ENCODE measurements around the gene GPR78. TPM values are rescaled to one million over a fixed set of nuclear protein-coding genes. Genes with fewer than 3 reads are reported as not detected.

Gene GPR78
- total and polyA plus RNA-seq, 8 donors = 0.31 to 2.3 (median 0.55) TPM; not detected in 5

DNA sequence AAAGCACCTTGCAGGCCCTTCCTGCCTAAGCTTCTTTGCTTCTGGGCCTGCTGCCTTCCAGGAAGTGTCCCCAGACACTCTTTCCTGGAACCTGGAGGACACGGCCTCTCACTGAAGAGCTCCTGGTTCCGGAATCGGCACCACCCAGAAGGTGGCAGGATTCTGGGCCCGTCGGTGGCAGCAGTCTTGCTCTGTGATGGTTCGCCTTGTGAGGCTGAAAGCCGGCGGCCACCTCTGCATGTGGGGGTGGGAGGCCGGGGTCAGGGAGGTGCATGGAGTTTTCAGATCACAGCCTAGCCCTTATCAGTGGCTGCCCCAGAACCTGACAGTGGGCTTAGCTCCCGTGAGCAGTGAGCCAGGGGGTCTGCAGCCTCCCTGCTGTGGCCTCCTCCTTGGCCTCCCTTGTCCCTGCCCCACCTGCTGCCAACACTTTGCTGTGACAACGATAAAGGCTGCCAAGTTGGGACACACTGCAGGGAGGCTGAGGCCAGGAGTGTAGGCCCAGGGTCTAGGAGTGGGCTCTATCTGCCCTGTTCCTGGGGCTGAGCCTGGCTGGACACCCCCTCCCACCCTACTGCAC lies 30.8 kb upstream of the GPR78 start:
- 66 to 86% (median 73%) methylated on average over 10 to 11 of the region's 11 CpGs for WGBS, 5 donors
- TF ChIP-seq, protein P1, sequence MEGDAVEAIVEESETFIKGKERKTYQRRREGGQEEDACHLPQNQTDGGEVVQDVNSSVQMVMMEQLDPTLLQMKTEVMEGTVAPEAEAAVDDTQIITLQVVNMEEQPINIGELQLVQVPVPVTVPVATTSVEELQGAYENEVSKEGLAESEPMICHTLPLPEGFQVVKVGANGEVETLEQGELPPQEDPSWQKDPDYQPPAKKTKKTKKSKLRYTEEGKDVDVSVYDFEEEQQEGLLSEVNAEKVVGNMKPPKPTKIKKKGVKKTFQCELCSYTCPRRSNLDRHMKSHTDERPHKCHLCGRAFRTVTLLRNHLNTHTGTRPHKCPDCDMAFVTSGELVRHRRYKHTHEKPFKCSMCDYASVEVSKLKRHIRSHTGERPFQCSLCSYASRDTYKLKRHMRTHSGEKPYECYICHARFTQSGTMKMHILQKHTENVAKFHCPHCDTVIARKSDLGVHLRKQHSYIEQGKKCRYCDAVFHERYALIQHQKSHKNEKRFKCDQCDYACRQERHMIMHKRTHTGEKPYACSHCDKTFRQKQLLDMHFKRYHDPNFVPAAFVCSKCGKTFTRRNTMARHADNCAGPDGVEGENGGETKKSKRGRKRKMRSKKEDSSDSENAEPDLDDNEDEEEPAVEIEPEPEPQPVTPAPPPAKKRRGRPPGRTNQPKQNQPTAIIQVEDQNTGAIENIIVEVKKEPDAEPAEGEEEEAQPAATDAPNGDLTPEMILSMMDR (IDR thresholded peaks at IDR 0.05) = no peak
- TF ChIP-seq EP300 (IDR thresholded peaks at IDR 0.05) (no peak), POLR2AphosphoS5 (IDR thresholded peaks at IDR 0.05) (no peak), POLR2A (IDR thresholded peaks at IDR 0.05) (no peak)
- Histone ChIP-seq H3K27me3 (peaks cover 0 to 13% (median 3%) of the 10 kb centered on the region in 3 donors), H3K27ac (no peak overlapping the region), H3K9me3 (no peaks in the 10 kb centered on the region), H3K4me3 (no peak overlapping the region), H3K36me3 (no peaks in the 10 kb centered on the region), H3K4me1 (peaks cover 0 to 5% (median 0%) of the 10 kb centered on the region in 4 donors)
- intact Hi-C loops (cut with DNase I; ENCODE audit: low total_unique reads) = loop anchor here (5.0 kb wide), 1 partner anchor 77 kb away; no protein-coding TSS in a partner anchor
- no peak for DNase-seq

DNA sequence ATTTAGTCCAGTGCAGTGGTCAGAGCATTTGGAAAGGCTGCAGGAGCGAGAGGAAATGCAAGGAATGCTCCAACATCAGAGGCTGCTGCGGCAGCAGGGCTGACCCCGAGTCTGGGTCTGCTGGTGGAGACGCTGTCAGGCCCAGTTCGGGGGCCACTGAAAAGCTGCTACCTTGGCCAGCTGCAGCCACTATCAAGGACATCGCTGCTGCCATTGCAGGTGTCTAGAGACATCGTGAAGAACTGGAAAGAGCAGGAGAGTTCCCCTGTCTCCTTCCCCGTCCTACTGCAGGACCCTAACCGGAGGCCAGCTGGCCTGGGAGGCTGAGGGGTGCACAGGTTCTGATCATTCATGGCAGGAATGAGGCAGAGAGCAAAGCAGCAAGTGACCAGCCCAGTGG lies 29.5 kb upstream of the GPR78 start:
- Histone ChIP-seq H3K27me3 (peaks cover 0 to under 1% (median 0%) of the 10 kb centered on the region in 3 donors), H3K27ac (no peak overlapping the region), H3K4me3 (no peak overlapping the region), H3K9me3 (no peaks in the 10 kb centered on the region), H3K4me1 (peaks cover 0 to 2% (median 0%) of the 10 kb centered on the region in 4 donors), H3K36me3 (no peaks in the 10 kb centered on the region)
- WGBS, 5 donors = 73 to 87% (median 85%) methylated on average over 8 to 9 of the region's 9 CpGs
- intact Hi-C loops (cut with DNase I; ENCODE audit: low total_unique reads) = no loop called here
- TF ChIP-seq POLR2A (IDR thresholded peaks at IDR 0.05) (no peak), POLR2AphosphoS5 (IDR thresholded peaks at IDR 0.05) (no peak), EP300 (IDR thresholded peaks at IDR 0.05) (no peak)
- TF ChIP-seq, protein P1 (IDR thresholded peaks at IDR 0.05) = no peak
- no peak for DNase-seq

DNA sequence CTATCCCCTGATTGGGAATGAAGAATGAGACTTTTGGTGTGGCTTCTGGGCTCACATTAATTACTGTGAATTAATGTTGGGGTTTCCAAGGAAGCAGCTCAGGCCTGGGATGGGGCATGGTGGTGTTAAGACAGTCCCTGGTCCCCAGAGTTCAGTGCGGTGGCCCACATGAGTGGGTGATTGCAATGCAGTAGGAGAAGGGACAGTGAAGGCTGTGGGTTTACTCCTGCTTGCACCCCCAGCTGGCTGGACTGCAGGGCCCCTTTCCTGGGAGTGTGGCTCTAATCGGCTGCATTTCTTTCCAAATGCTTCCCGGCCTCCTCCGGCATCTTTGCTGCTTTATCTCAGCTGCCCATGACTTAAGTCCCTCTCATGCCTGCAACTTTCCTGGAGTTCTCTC lies 28.2 kb upstream of the GPR78 start:
- Histone ChIP-seq H3K27me3 (no peaks in the 10 kb centered on the region), H3K36me3 (no peaks in the 10 kb centered on the region), H3K4me1 (no peaks in the 10 kb centered on the region), H3K27ac (no peak overlapping the region), H3K4me3 (no peak overlapping the region), H3K9me3 (no peaks in the 10 kb centered on the region)
- DNase-seq = no peak
- TF ChIP-seq POLR2A (IDR thresholded peaks at IDR 0.05) (no peak), POLR2AphosphoS5 (IDR thresholded peaks at IDR 0.05) (no peak), EP300 (IDR thresholded peaks at IDR 0.05) (no peak)
- TF ChIP-seq, protein P1 (IDR thresholded peaks at IDR 0.05) = no peak
- intact Hi-C loops (cut with DNase I; ENCODE audit: low total_unique reads) = no loop called here
- WGBS, 5 donors = 82 to 94% (median 90%) methylated on average over 4 of the region's 4 CpGs

DNA sequence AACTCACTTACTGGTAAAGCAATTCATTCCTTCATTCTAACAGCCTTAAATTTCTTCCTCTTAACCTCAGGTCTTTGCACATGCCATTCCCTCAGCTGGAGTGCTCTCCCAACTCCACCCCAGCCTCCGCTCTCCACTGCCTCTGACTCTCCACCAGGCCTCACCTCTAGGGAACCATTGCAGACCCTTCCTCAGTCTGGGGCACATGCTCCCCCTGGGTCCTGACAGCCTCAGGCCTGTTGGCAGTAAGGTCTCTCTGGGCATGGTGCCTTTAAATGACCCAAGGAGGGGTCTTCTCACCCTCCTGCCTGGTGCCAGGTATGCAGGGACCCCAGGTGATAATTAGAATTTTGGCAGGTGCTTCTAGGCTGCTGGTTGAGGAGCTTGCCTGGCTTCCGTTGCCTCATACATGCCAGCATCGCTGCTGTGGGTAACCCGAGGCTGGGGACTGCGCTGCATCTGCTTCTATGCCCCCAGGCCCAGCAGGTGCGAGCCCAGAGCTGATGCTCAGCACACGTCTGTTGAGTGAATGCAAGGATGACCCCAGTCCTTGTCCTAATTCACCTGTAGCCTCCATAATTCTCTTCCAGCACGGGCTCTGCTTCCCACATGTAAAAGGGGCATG lies 27.5 kb upstream of the GPR78 start:
- Histone ChIP-seq H3K4me1 (no peaks in the 10 kb centered on the region), H3K4me3 (no peak overlapping the region), H3K9me3 (no peaks in the 10 kb centered on the region), H3K27me3 (peaks cover 0 to 6% (median 0%) of the 10 kb centered on the region in 3 donors), H3K36me3 (no peaks in the 10 kb centered on the region), H3K27ac (no peak overlapping the region)
- intact Hi-C loops (cut with DNase I; ENCODE audit: low total_unique reads) = no loop called here
- DNase-seq = no peak
- TF ChIP-seq, protein P1 (IDR thresholded peaks at IDR 0.05) = no peak
- TF ChIP-seq POLR2AphosphoS5 (IDR thresholded peaks at IDR 0.05) (no peak), POLR2A (IDR thresholded peaks at IDR 0.05) (no peak), EP300 (IDR thresholded peaks at IDR 0.05) (no peak)
- WGBS, 5 donors = 77 to 91% (median 79%) methylated on average over 8 of the region's 8 CpGs
